AG09319 (cell line): Measurements from ENCODE around the gene CTSW.

Source experiments
- DNase-seq: peaks from one replicate; pipeline ENCODE4 v3.0.0-alpha.2; 2010; ENCODE audit warnings: low read depth; ENCODE audit errors: extremely low read depth
- TF ChIP-seq, protein P1 (sequence below): IDR thresholded peaks from 2 replicates; pipeline ENCODE4 v1.5.1; 2011; ENCODE audit warnings: low read depth, mild to moderate bottlenecking, inconsistent platforms, low read length, moderate library complexity

The CTSW gene

DNA sequence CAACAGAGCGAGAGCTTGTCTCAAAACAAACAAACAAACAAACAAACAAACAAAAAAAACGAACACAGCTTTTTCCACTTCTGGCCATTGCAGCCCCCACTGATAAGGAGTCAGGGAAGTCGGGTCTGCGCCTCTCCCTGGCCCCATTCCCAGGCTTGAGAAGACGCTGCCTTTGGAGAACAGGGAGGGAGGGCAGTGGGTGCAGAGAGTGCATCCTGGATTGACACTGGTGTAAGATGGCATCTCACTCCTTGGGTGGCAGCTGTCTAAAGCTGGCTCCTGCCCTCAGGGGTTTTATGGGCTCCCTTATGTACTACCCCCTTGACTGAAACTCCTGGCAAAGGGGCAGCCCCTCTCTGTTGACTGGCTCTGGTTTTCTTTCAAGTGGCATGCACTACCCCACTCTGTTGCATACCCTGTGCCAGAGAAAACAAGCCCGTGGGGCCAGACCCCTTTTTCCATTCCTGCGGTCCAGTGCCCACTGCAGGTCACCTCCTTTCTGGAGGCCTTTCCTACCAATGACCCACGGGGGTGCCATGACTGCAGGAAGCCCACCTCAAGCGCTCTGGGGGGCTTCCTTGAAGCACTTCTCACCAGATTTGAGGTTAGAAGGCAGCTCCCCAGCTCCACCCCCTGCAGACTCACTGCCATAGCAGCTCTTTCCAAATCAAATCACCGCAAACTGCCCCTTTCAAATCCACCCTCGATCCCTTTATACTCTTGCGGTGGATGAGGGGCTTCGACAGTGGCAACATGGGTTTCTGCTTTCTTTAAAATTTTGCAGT lies 52.3 kb downstream of the CTSW start:
- no peak for DNase-seq
- TF ChIP-seq, protein P1, sequence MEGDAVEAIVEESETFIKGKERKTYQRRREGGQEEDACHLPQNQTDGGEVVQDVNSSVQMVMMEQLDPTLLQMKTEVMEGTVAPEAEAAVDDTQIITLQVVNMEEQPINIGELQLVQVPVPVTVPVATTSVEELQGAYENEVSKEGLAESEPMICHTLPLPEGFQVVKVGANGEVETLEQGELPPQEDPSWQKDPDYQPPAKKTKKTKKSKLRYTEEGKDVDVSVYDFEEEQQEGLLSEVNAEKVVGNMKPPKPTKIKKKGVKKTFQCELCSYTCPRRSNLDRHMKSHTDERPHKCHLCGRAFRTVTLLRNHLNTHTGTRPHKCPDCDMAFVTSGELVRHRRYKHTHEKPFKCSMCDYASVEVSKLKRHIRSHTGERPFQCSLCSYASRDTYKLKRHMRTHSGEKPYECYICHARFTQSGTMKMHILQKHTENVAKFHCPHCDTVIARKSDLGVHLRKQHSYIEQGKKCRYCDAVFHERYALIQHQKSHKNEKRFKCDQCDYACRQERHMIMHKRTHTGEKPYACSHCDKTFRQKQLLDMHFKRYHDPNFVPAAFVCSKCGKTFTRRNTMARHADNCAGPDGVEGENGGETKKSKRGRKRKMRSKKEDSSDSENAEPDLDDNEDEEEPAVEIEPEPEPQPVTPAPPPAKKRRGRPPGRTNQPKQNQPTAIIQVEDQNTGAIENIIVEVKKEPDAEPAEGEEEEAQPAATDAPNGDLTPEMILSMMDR, result no peak

DNA sequence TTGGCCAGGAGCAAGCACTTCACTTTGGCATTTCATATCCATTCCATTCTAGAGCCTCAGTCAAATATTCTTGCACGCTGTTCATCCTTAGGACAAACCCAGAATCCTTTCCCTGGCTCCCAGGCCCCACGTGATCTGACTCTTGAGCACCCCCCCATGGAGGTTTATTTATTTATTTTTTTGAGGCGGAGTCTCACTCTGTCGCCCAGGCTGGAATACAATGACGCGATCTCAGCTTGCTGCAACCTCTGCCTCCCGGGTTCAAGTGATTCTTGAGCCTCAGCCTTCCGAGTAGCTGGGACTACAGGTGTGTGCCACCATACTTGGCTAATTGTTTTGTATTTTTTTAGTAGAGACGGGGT lies 52.9 kb downstream of the CTSW start:
- no peak for DNase-seq
- TF ChIP-seq, protein P1, result no peak
